HG03139 (cell line): ENCODE data around the gene MVB12B.

ENCODE experiments used
- ATAC-seq: cut with Tn5 transposase; IDR thresholded peaks from one replicate; pipeline ENCODE4 v1.9.1; 2021; ENCODE audit not compliant: unreplicated experiment

MVB12B gene

GRCh38 chr9:126449725-126450667, 123.4 kb downstream of the MVB12B start:
- no peak for ATAC-seq

DNA sequence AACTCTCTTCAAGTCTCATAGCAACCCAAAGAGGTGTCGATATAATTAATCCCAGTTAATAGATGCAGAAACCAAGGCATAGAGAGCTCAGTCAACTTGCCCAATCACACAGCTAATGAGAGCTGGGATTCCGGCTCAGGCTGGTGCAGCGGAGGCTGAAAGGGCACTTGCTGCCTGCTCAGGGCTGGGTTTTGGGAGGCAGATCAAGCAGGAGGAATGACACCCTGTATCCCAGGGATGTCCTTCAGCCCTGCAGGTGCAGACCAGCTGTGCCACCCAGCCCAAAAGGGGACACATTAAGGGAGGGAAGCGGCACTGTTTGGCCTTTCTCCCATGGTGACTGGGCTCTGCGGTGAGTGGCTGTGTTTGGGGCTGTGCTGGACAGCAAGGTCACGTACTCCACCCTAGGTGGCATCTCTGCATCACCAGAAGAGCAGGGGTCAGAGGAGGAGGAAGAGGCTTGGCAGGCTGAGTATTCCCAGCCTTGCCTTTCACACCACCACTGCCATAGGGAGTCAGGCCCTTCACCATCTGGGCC, 124.1 kb downstream of the MVB12B start:
- ATAC-seq = no peak

- no peak for ATAC-seq
Observed at GRCh38 chr9:126451316-126451885, 124.8 kb downstream of the MVB12B start.

DNA sequence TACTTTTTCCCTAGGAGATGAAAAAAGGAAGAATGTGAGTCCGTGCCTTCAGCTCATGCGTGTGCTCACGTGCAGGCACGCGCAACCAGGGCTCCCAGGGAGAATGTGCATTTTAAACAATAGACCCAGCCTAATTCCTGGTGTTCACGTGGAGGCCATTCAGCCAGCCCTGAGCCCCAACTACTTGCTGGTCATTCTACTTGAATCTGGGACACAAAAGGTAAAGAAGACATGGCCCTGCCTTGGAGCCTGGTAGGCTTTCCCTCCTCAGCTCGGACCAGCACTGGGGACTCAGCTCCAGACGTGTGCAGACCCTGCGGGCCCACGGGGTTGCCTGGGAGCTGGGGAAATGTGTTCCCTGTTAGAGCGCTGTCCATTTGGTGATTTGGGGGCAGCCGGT, 125.5 kb downstream of the MVB12B start:
- ATAC-seq = no peak

DNA sequence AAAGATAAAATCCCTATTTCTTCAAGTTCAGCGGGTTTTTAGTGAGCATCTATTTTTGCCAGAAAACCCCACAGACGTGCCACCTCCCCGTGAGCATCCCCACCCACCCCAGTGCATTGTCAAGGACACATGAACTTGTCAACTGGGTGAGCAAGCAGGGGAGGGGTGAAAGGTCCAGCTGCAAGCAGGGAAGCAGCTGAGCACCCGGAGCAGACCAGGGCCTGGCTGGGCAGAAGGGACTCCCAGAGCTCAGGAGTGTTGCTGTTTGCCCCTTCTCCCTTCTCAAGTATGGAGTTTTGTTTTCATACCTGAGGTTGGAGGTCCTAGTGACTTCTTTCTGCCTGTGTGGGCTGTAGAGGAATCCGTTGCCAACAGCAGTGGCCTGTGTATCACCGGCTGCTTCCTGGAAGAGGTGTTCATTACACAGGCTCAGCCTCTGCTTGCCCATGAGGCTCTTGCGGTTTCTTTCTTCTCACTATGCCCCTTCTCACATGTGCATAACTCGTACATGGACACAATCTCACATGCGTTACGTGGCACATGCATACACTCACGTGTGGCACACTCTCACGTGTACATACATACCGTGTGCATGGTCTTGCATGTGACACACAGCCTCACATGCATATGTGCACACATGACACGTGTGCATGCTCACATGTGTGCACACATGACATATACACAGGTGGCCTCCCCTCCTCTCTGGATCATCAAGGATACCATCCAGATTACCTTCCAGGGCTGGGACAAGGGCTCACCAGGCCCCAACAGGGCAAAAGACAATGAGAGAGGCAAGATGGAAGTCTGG, 126.7 kb downstream of the MVB12B start:
- no peak for ATAC-seq

- ATAC-seq = no peak
Observed at GRCh38 chr9:126454215-126454614, 127.6 kb downstream of the MVB12B start.

- ATAC-seq = no peak
Observed at GRCh38 chr9:126454795-126455194, 128.2 kb downstream of the MVB12B start.

GRCh38 chr9:126456441-126457174, 130.0 kb downstream of the MVB12B start:
- ATAC-seq = no peak

GRCh38 chr9:126457175-126457547, 130.5 kb downstream of the MVB12B start:
- ATAC-seq = no peak

DNA sequence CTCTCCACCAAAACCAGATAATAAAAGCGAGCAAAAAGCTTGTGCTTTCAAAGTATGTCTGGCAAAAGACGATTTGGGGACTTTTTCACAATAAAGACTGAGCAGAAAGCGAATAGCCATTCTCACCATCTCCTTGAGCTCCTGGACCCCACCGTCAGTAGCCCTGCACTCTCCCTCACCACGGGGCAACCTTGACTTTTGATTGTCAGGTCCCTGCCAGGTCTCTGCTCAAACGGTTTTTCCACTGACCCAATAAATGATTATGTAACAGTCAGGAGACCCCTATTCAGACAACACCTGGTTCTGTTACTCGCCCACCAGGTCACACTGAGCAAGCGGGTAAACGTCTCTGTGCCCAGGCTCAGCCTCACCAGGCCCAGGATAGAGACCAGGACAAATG, 131.3 kb downstream of the MVB12B start:
- no peak for ATAC-seq

GRCh38 chr9:126459126-126459525, 132.5 kb downstream of the MVB12B start:
- no peak for ATAC-seq

DNA sequence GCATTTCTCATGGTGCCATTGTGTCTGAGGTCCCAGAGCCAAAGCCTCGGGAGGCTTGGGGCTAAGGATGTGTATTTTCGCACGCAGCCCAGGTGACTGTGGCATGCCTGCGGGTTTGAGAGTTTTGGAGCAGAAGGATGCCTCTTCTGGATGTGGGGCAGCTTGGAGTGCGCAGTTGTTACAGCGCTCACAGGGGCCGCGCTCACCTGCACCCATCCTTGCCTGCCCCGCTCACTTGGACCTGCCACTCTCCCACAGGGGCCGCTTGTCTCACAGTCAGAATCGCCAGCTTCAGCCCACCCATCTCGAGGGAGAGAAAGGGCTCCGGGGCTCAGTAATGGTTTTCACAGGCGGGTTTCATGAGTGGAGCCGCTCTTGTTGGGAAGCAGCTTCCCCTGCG, 132.9 kb downstream of the MVB12B start:
- no peak for ATAC-seq

DNA sequence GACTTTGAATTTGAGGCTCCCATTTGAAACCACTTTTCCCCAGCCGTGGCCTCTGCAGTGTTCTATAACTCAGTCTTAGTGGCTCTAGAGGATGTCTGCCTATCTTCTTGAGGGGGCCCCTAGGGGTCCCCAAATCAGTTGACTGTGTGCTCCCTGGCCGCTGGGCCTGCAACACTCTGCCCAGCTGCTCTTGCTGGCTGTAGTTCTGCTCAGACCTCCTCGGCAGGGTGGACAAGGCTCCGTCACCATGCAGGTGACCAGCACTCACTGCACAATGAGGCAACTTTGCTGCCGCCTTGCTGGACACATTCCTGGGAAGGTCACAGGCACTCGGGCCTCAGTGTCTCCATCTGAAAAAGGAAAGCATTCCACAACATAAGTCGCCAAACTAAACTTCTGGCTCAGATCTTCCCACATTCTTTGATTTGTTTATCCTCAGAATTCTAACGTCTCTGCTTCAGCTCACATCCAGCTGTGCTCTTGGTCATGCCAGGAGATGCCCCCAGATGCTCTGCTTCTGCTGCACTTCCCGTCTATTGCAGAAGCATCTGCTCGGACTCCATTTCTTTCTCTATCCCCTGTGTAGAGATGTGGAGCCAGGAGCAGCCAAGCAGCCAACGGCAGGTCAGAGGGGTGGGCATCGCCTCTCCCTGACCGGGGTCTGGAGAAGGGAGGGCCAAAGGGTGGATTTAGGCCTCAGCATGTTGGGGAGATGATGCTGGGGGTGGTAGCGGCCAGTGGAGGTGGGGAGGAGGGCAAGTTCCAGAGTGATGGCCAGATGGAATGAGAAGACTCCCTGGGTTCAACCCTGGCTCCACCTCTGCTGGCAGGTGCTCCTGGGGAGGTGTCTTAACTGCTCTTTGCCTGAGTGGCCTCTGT, 133.6 kb downstream of the MVB12B start:
- ATAC-seq = no peak

DNA sequence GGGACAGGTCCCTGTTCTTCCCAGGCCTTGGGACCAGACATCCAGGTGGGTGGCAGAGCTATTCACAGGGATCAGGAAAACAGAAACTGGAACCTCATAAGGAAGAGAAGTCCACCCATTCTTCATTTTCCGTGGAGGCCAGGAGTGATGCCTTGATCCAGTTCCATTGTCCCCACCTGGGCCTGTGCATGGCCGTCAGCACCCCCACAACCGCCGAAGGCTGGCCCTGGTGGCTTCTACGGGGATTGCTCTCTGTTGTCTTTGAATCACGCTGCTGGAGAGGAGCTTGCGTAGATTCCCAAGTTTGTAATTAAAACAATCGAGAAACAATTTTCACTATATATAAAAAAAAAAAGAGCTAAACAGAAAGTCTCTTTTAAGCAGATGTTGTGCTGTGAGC, 134.4 kb downstream of the MVB12B start:
- no peak for ATAC-seq

DNA sequence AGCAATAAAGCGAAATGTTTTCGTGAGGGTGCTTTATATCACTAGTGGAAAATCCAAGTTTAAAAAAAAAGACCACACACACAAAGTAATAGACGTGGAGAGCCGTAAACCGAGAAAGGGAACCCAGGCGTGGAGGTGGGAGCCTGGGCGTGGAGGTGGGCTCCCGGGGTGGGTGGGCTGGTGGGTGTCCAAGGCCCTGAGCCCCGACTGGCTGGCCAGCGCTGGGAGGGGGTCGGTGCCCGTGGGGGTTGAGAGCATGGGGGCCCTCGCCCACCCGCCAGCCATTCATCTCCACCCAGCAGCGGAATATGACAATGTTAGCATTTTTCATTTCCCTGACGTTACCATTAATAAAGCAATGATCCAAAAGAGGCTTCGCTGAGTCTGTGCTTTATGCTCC, 135.0 kb downstream of the MVB12B start:
- ATAC-seq = no peak

- no peak for ATAC-seq
Observed at GRCh38 chr9:126462617-126463016, 136.0 kb downstream of the MVB12B start.

GRCh38 chr9:126463426-126463825, 136.8 kb downstream of the MVB12B start:
- no peak for ATAC-seq

- no peak for ATAC-seq
Observed at GRCh38 chr9:126464694-126465441, 138.2 kb downstream of the MVB12B start.

GRCh38 chr9:126465977-126466376, 139.3 kb downstream of the MVB12B start:
- ATAC-seq = no peak
